Mesothelial cell of epicardium (in vitro differentiated cells): Measurements from ENCODE around the gene SETX. TPM values are rescaled to one million over a fixed set of nuclear protein-coding genes. Genes with fewer than 3 reads are reported as not detected.

Experiments used
- DNase-seq, 2 experiments: peaks; one replicate each; pipeline ENCODE4 v3.0.0; 2021; ENCODE audit warnings: low spot score in 2 of 2; ENCODE audit not compliant: unreplicated experiment in 2 of 2
- H3K27ac Mint-ChIP-seq: 2 replicates; pipeline ENCODE4 v1.8.0; 2021; ENCODE audit warnings: mixed read lengths
- H3K27me3 Mint-ChIP-seq: 2 replicates; pipeline ENCODE4 v1.8.0; 2021; ENCODE audit warnings: low read depth, mixed read lengths
- H3K36me3 Mint-ChIP-seq: 2 replicates; pipeline ENCODE4 v1.8.0; 2021; ENCODE audit warnings: mixed read lengths
- H3K4me1 Mint-ChIP-seq: 2 replicates; pipeline ENCODE4 v1.8.0; 2021; ENCODE audit warnings: mixed read lengths
- H3K4me3 Mint-ChIP-seq: 2 replicates; pipeline ENCODE4 v1.8.0; 2021; ENCODE audit warnings: mild to moderate bottlenecking, moderate library complexity, mixed read lengths
- H3K9me3 Mint-ChIP-seq: 2 replicates; pipeline ENCODE4 v1.8.0; 2021; ENCODE audit warnings: mixed read lengths
- CTCF ChIP-seq: fragments of 200-600 bp; sonication (generic); IDR thresholded peaks from one replicate; pipeline ENCODE4 v1.5.0; 2021; ENCODE audit warnings: antibody characterized with exemption; ENCODE audit not compliant: unreplicated experiment
- total RNA-seq: library from RNA; stranded (reverse); gene quantifications from 3 replicates; pipeline ENCODE4 v1.2.1, GENCODE V29; 2021

The SETX gene
- total RNA-seq, 1 donor from 2014 or later, result 51.4 TPM

- Mint-ChIP-seq H3K27me3 (no peaks in the 10 kb centered on the region), H3K36me3 (peaks cover 38% of the 10 kb centered on the region), H3K9me3 (peaks cover 7% of the 10 kb centered on the region), H3K4me3 (no peak overlapping the region), H3K4me1 (no peaks in the 10 kb centered on the region), H3K27ac (no peak overlapping the region)
- DNase-seq, result no peak
- TF ChIP-seq CTCF, result no peak
These were observed 42.4 kb downstream of the SETX start for GRCh38 chr9:132312426-132312825.

- Mint-ChIP-seq H3K27me3 (no peaks in the 10 kb centered on the region), H3K9me3 (peaks cover 7% of the 10 kb centered on the region), H3K4me3 (no peak overlapping the region), H3K4me1 (no peaks in the 10 kb centered on the region), H3K36me3 (peaks cover 38% of the 10 kb centered on the region), H3K27ac (no peak overlapping the region)
- no peak for TF ChIP-seq CTCF
- no peak for DNase-seq
These were observed 42.8 kb downstream of the SETX start for GRCh38 chr9:132311978-132312377.

- no peak for DNase-seq
- no peak for TF ChIP-seq CTCF
- Mint-ChIP-seq H3K27me3 (no peaks in the 10 kb centered on the region), H3K4me1 (no peaks in the 10 kb centered on the region), H3K27ac (no peak overlapping the region), H3K36me3 (peaks cover 49% of the 10 kb centered on the region), H3K4me3 (no peak overlapping the region), H3K9me3 (peaks cover 7% of the 10 kb centered on the region)
These were observed 45.7 kb downstream of the SETX start for GRCh38 chr9:132309056-132309455.

GRCh38 chr9:132301521-132301920 is 53.3 kb downstream of the SETX start:
- peaks cover 53% of the 10 kb centered on the region for H3K36me3 Mint-ChIP-seq
- DNase-seq, result no peak
- no peak for TF ChIP-seq CTCF
- no peak overlapping the region for H3K27ac Mint-ChIP-seq
- H3K9me3 Mint-ChIP-seq, result no peaks in the 10 kb centered on the region
- H3K27me3 Mint-ChIP-seq, result no peaks in the 10 kb centered on the region
- H3K4me1 Mint-ChIP-seq, result no peaks in the 10 kb centered on the region
- no peak overlapping the region for H3K4me3 Mint-ChIP-seq

- H3K4me1 Mint-ChIP-seq, result no peaks in the 10 kb centered on the region
- peaks cover 57% of the 10 kb centered on the region for H3K36me3 Mint-ChIP-seq
- no peak overlapping the region for H3K4me3 Mint-ChIP-seq
- no peak for DNase-seq
- no peaks in the 10 kb centered on the region for H3K9me3 Mint-ChIP-seq
- TF ChIP-seq CTCF, result no peak
- no peak overlapping the region for H3K27ac Mint-ChIP-seq
- no peaks in the 10 kb centered on the region for H3K27me3 Mint-ChIP-seq
These were observed 55.6 kb downstream of the SETX start for GRCh38 chr9:132299221-132299620.

GRCh38 chr9:132295181-132295580 is 59.6 kb downstream of the SETX start:
- Mint-ChIP-seq H3K27ac (peak overlapping the region; percentile 32), H3K36me3 (peaks cover 48% of the 10 kb centered on the region), H3K4me1 (peaks cover 4% of the 10 kb centered on the region), H3K9me3 (no peaks in the 10 kb centered on the region), H3K4me3 (no peak overlapping the region), H3K27me3 (no peaks in the 10 kb centered on the region)
- no peak for TF ChIP-seq CTCF
- no peak for DNase-seq
